Ishikawa (cell line): ENCODE results near the gene MALSU1.
A peak's percentile ranks its signal among the peaks of the same experiment; 100 is the strongest.

Experiments
- CEBPB ChIP-seq: IDR thresholded peaks from 2 replicates; pipeline ENCODE4 v1.6.1; 2012
- CREB1 ChIP-seq: IDR thresholded peaks from 2 replicates; pipeline ENCODE4 v1.6.1; 2012; ENCODE audit warnings: low read depth
- EGR1 ChIP-seq: IDR thresholded peaks from 2 replicates; pipeline ENCODE4 v1.6.1; 2012
- EP300 ChIP-seq: IDR thresholded peaks from 2 replicates; pipeline ENCODE4 v1.6.1; 2012; ENCODE audit warnings: borderline replicate concordance
- FOXM1 ChIP-seq: IDR thresholded peaks from 2 replicates; pipeline ENCODE4 v1.6.1; 2012; ENCODE audit warnings: low read depth, borderline replicate concordance
- MAX ChIP-seq: IDR thresholded peaks from 2 replicates; pipeline ENCODE4 v1.6.1; 2012
- NFIC ChIP-seq: IDR thresholded peaks from 2 replicates; pipeline ENCODE4 v1.6.1; 2012
- RAD21 ChIP-seq: IDR thresholded peaks from 2 replicates; pipeline ENCODE4 v1.6.1; 2012; ENCODE audit warnings: low read depth
- REST ChIP-seq: IDR thresholded peaks from 2 replicates; pipeline ENCODE4 v1.6.1; 2012; ENCODE audit warnings: low read depth, mild to moderate bottlenecking
- TAF1 ChIP-seq: IDR thresholded peaks from 2 replicates; pipeline ENCODE4 v1.6.1; 2012; ENCODE audit warnings: low read depth, mild to moderate bottlenecking
- TCF12 ChIP-seq: IDR thresholded peaks from 2 replicates; pipeline ENCODE4 v1.6.1; 2012; ENCODE audit warnings: low read depth
- TEAD4 ChIP-seq: IDR thresholded peaks from 2 replicates; pipeline ENCODE4 v1.6.1; 2012
- USF1 ChIP-seq: IDR thresholded peaks from 2 replicates; pipeline ENCODE4 v1.6.1; 2012
- YY1 ChIP-seq: IDR thresholded peaks from 2 replicates; pipeline ENCODE4 v1.6.1; 2012; ENCODE audit warnings: low read depth
- ZBTB7A ChIP-seq: IDR thresholded peaks from 2 replicates; pipeline ENCODE4 v1.6.1; 2012; ENCODE audit warnings: low read depth

The MALSU1 gene

DNA sequence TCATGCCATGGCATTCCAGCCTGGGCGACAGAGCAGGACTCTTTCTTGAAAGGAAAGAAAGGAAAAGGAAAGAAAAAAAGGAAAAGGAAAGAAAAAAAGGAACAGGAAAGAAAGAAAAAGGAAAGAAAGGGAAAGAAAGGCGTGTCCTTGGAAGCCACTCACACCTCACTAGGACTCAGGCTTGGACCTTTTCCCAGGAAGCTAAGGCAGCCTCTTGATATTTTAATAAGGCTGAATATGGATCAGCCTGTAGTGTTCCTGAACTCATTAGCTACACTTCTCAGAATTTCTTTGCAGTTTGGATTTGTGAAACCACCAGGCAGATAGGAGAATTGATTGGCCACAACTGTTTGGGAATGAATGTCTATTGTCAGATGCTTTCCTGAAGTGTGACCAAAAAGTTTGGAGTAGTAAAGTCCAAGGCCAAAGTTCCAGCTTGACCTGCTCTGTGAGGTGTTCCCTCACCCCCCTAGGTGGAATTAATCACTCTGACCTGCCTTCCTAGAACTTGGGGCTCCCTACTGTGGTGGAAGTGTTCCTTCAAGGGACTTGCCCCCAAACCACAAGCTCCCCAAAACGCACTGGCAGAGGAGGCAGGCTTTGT is 7.1 kb upstream of the MALSU1 start:
- no peak for TF ChIP-seq TAF1
- no peak for TF ChIP-seq TCF12
- TF ChIP-seq MAX, result no peak
- TF ChIP-seq YY1, result no peak
- no peak for TF ChIP-seq REST

- no peak for TF ChIP-seq CREB1
- TF ChIP-seq CEBPB, result no peak
- no peak for TF ChIP-seq ZBTB7A
- no peak for TF ChIP-seq EP300
- no peak for TF ChIP-seq RAD21
- TF ChIP-seq TEAD4, result no peak
- no peak for TF ChIP-seq TAF1
- TF ChIP-seq YY1, result no peak
- TF ChIP-seq REST, result no peak
- TF ChIP-seq FOXM1, result no peak
- TF ChIP-seq TCF12, result no peak
- no peak for TF ChIP-seq NFIC
These were observed 6.5 kb upstream of the MALSU1 start for GRCh38 chr7:23292623-23293022.

- no peak for TF ChIP-seq USF1
- TF ChIP-seq EP300, result no peak
- TF ChIP-seq NFIC, result no peak
- no peak for TF ChIP-seq FOXM1
- TF ChIP-seq EGR1, result no peak
- TF ChIP-seq CREB1, result no peak
- TF ChIP-seq TEAD4, result no peak
- TF ChIP-seq YY1, result no peak
- TF ChIP-seq TAF1, result no peak
- TF ChIP-seq ZBTB7A, result no peak
- TF ChIP-seq REST, result no peak
- TF ChIP-seq CEBPB, result no peak
- no peak for TF ChIP-seq RAD21
These were observed 5.6 kb upstream of the MALSU1 start for GRCh38 chr7:23293500-23294073.

DNA sequence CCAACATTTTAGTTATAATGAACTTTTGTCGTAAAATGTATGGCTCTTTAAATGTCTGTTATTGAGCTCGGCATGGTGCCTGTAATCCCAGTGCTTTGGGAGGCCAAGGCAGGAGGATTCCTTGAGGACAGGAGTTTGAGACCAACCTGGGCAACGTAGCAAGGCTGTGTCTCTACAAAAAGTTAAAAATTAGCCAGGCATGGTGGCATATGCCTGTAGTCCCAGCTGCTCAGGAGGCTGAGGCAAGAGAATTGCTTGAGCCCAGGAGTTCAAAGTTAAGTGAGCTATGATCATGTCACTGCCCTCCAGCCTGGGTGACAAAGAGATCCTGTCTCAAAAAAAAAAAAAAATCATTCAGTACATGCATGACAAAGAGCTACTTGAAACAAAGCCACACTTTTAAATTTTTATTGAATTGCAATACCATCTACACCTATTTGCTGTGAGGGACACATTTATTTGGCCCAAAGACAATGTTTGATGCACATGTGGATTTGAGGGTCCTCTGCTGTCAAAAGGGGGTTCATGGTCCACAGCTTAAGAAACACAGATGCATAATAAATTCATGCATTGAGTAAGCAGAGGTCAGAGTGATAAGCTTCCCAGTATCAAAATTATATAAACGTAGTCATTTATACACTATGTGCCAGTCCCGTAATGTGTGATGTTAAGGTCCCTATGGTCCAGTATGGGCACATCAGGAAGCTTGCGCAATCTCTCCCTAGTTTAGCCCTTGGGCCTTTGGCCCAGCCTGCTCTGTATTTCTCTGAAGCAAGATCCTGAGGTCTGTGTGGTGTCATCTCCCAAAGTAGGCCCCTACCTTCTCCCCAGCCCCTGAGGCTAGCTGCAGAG is 4.4 kb upstream of the MALSU1 start:
- TF ChIP-seq CEBPB (peak; percentile 97), TCF12 (no peak)

DNA sequence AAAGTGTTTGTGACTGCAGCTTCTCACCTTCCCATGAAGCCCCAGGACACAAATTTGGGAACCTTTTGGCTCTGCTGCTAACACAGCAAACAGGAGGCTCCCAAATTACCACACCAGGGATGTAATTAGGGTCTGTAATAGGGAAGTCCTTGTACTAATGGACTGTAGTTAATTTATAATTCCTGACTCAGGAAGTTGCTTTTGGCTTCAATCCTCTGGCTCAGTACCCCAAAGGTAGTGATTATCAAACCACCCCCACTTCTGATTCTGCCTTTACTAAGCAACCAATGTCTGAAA is 3.8 kb upstream of the MALSU1 start:
- TF ChIP-seq USF1, result no peak
- no peak for TF ChIP-seq YY1
- TF ChIP-seq RAD21, result no peak
- TF ChIP-seq CREB1, result no peak
- no peak for TF ChIP-seq ZBTB7A
- no peak for TF ChIP-seq TEAD4
- TF ChIP-seq MAX, result no peak
- no peak for TF ChIP-seq EP300
- TF ChIP-seq FOXM1, result no peak
- no peak for TF ChIP-seq CEBPB
- no peak for TF ChIP-seq REST
- TF ChIP-seq TAF1, result no peak
- TF ChIP-seq TCF12, result no peak
- TF ChIP-seq NFIC, result no peak
- TF ChIP-seq EGR1, result no peak
